H1 (cell line): ENCODE measurements around the gene OR52K2. TPM values are rescaled to one million over a fixed set of nuclear protein-coding genes. Genes with fewer than 3 reads are reported as not detected.

Source experiments
- CTCF ChIA-PET: fragments of 300-600 bp; sonication (Branson Sonifier 250); formaldehyde crosslinking; loops from one replicate; lab custom pipeline; 2021; ENCODE audit not compliant: partially characterized antibody; lab: Charles Lee
- POLR2A ChIA-PET: fragments of 300-600 bp; sonication (Branson Sonifier 250); formaldehyde crosslinking; loops from one replicate; lab custom pipeline; 2021; ENCODE audit warnings: inconsistent platforms; ENCODE audit not compliant: partially characterized antibody; lab: Charles Lee
- DNase-seq, 2 experiments: peaks; one replicate each; pipeline versions ENCODE4 v3.0.0 to v3.0.0-alpha.2; 2010 to 2022; ENCODE audit warnings: low spot score in 2 of 2, low read depth in 1 of 2, mixed read lengths in 1 of 2
- FAIRE-seq: peaks from 2 replicates; lab custom pipeline; 2011; peaks lifted over from hg19 to GRCh38; lab: Jason Lieb, UNC
- H2AFZ ChIP-seq: 2 replicates; pipeline ENCODE4 v1.8.1; 2012; ENCODE audit warnings: low read length, inconsistent platforms
- H2AK5ac ChIP-seq: 2 replicates; pipeline ENCODE4 v1.6.1; 2013; ENCODE audit warnings: low read depth, low read length
- H2BK120ac ChIP-seq: replicated peaks from 2 replicates; pipeline ENCODE3; 2013; ENCODE audit warnings: low read depth, low read length, inconsistent platforms
- H2BK12ac ChIP-seq: 2 replicates; pipeline ENCODE4 v1.6.1; 2013; ENCODE audit warnings: low read depth, low read length
- H2BK15ac ChIP-seq: 2 replicates; pipeline ENCODE4 v1.6.1; 2013; ENCODE audit warnings: low read length
- H2BK20ac ChIP-seq: 2 replicates; pipeline ENCODE4 v1.6.1; 2013; ENCODE audit warnings: low read length
- H2BK5ac ChIP-seq: 2 replicates; pipeline ENCODE4 v1.6.1; 2013; ENCODE audit warnings: low read depth, low read length
- H3K14ac ChIP-seq: 2 replicates; pipeline ENCODE4 v1.6.1; 2013; ENCODE audit warnings: inconsistent platforms; ENCODE audit not compliant: insufficient read length
- H3K18ac ChIP-seq: 2 replicates; pipeline ENCODE4 v1.6.1; 2013; ENCODE audit warnings: low read length; ENCODE audit errors: extremely low read depth
- H3K23ac ChIP-seq: 2 replicates; pipeline ENCODE4 v1.6.1; 2013; ENCODE audit warnings: inconsistent platforms; ENCODE audit not compliant: insufficient read length
- H3K23me2 ChIP-seq: 2 replicates; pipeline ENCODE4 v1.6.1; 2013; ENCODE audit warnings: low read depth, low read length
- H3K27ac ChIP-seq: 2 replicates; pipeline ENCODE4 v1.6.1; 2011; ENCODE audit warnings: low read depth, low read length, inconsistent platforms
- H3K27me3 ChIP-seq, 4 experiments: replicated peaks in 1 of 4; 1 replicate in 1 of 4; 2 replicates in 3 of 4; pipeline versions ENCODE4 v1.6.1 to v1.8.1; 2011 to 2013; ENCODE audit warnings: low read length in 3 of 4, mild to moderate bottlenecking in 3 of 4, inconsistent platforms in 2 of 4, mixed read lengths in 2 of 4, moderate library complexity in 1 of 4; ENCODE audit not compliant: control insufficient read depth in 3 of 4, insufficient read depth in 3 of 4; ENCODE audit errors: extremely low read depth in 1 of 4
- H3K36me3 ChIP-seq, 4 experiments: 2 replicates each; pipeline versions ENCODE4 v1.6.1 to v1.8.1; 2011 to 2013; ENCODE audit warnings: mild to moderate bottlenecking in 4 of 4, low read length in 3 of 4, moderate library complexity in 2 of 4, control low read depth in 1 of 4, inconsistent platforms in 1 of 4; ENCODE audit not compliant: insufficient read depth in 4 of 4, control insufficient read depth in 2 of 4
- H3K4ac ChIP-seq: replicated peaks from 2 replicates; pipeline ENCODE3; 2013; ENCODE audit warnings: low read length, low read depth, mixed read lengths, inconsistent platforms; ENCODE audit not compliant: insufficient read length
- H3K4me1 ChIP-seq, 4 experiments: replicated peaks in 1 of 4; 1 replicate in 1 of 4; 2 replicates in 3 of 4; pipeline versions ENCODE4 v1.6.1 to v1.8.1; 2011 to 2013; ENCODE audit warnings: low read length in 3 of 4, inconsistent platforms in 2 of 4, mixed read lengths in 1 of 4; ENCODE audit not compliant: insufficient read depth in 4 of 4, control insufficient read depth in 3 of 4
- H3K4me2 ChIP-seq, 2 experiments: 2 replicates each; pipeline versions ENCODE4 v1.6.1 to v1.8.1; 2011 to 2013; ENCODE audit warnings: low read depth in 2 of 2, low read length in 2 of 2, control low read depth in 1 of 2, inconsistent platforms in 1 of 2, mild to moderate bottlenecking in 1 of 2; ENCODE audit not compliant: insufficient read depth in 1 of 2
- H3K4me3 ChIP-seq, 4 experiments: fragments of 200-600, 300-600 bp in 1 of 4; sonication (generic), shearing (Covaris generic), sonication (Bioruptor Twin) in 1 of 4; 2 replicates each; pipeline versions ENCODE4 v1.5.1 to v1.8.1; 2011 to 2016; ENCODE audit warnings: low read length in 4 of 4, low read depth in 3 of 4, control low read depth in 2 of 4, inconsistent platforms in 2 of 4, mild to moderate bottlenecking in 2 of 4, mixed read lengths in 1 of 4, moderate library complexity in 1 of 4; ENCODE audit not compliant: insufficient read depth in 2 of 4; ENCODE audit errors: extremely low read depth in 1 of 4
- H3K56ac ChIP-seq: replicated peaks from 2 replicates; pipeline ENCODE3; 2013; ENCODE audit warnings: low read depth, mild to moderate bottlenecking, mixed read lengths, low read length, inconsistent platforms; ENCODE audit not compliant: insufficient read length
- H3K79me1 ChIP-seq: 2 replicates; pipeline ENCODE4 v1.6.1; 2013; ENCODE audit warnings: low read depth, low read length, control low read depth
- H3K79me2 ChIP-seq, 2 experiments: 2 replicates each; pipeline versions ENCODE4 v1.6.1 to v1.8.1; 2012 to 2013; ENCODE audit warnings: low read length in 2 of 2, mild to moderate bottlenecking in 2 of 2, inconsistent platforms in 1 of 2; ENCODE audit not compliant: insufficient read depth in 2 of 2, control insufficient read depth in 1 of 2
- H3K9ac ChIP-seq, 4 experiments: replicated peaks in 1 of 4; 1 replicate in 1 of 4; 2 replicates in 3 of 4; pipeline versions ENCODE4 v1.6.1 to v1.8.1; 2011 to 2013; ENCODE audit warnings: low read depth in 3 of 4, low read length in 3 of 4, control low read depth in 2 of 4, mild to moderate bottlenecking in 2 of 4, moderate library complexity in 2 of 4, inconsistent platforms in 1 of 4; ENCODE audit errors: extremely low read depth in 1 of 4
- H3K9me3 ChIP-seq, 2 experiments: 2 replicates each; pipeline versions ENCODE4 v1.6.1 to v1.8.1; 2012 to 2013; ENCODE audit warnings: mild to moderate bottlenecking in 2 of 2, moderate library complexity in 2 of 2, control low read depth in 1 of 2, inconsistent platforms in 1 of 2, low read depth in 1 of 2, low read length in 1 of 2, mixed read lengths in 1 of 2; ENCODE audit not compliant: insufficient read depth in 2 of 2
- H4K20me1 ChIP-seq, 2 experiments: replicated peaks in 1 of 2; 2 replicates each; pipeline versions ENCODE3 to v1.8.1; 2011 to 2013; ENCODE audit warnings: inconsistent platforms in 2 of 2, low read length in 2 of 2, mild to moderate bottlenecking in 1 of 2; ENCODE audit not compliant: insufficient read depth in 2 of 2, control insufficient read depth in 1 of 2
- H4K5ac ChIP-seq: 2 replicates; pipeline ENCODE4 v1.6.1; 2013; ENCODE audit warnings: low read length, low read depth, mixed read lengths, inconsistent platforms; ENCODE audit not compliant: insufficient read length
- H4K8ac ChIP-seq: 2 replicates; pipeline ENCODE4 v1.8.0; 2013; ENCODE audit warnings: mild to moderate bottlenecking, moderate library complexity, low read length, inconsistent platforms; ENCODE audit not compliant: insufficient read depth; ENCODE audit errors: extremely low read depth
- H4K91ac ChIP-seq: replicated peaks from 2 replicates; pipeline ENCODE3; 2013; ENCODE audit warnings: low read length, mixed read lengths, inconsistent platforms; ENCODE audit not compliant: insufficient read length
- ATF2 ChIP-seq: IDR thresholded peaks from 2 replicates; pipeline ENCODE4 v1.6.1; 2012; ENCODE audit warnings: low read length, inconsistent platforms
- BACH1 ChIP-seq: IDR thresholded peaks from 2 replicates; pipeline ENCODE4 v1.6.1; 2012; ENCODE audit warnings: low read length, improper control_type of control experiment
- EZH2 ChIP-seq: fragments of 200-600 bp; sonication (generic); IDR thresholded peaks from 2 replicates; pipeline ENCODE4 v1.7.1; 2012; ENCODE audit warnings: low read depth, mild to moderate bottlenecking, moderate library complexity, low read length, inconsistent platforms; ENCODE audit not compliant: severe bottlenecking
- HDAC2 ChIP-seq, 2 experiments: fragments of 300-600 bp in 1 of 2; sonication (generic) in 1 of 2; IDR thresholded peaks; 2 replicates each; pipeline ENCODE4 v1.6.1; 2011 to 2012; ENCODE audit warnings: low read depth in 2 of 2, low read length in 2 of 2, mild to moderate bottlenecking in 2 of 2, moderate library complexity in 2 of 2, borderline replicate concordance in 1 of 2, inconsistent platforms in 1 of 2
- SP1 ChIP-seq: IDR thresholded peaks from 2 replicates; pipeline ENCODE4 v1.6.1; 2011; ENCODE audit warnings: low read depth, low read length
- USF2 ChIP-seq: IDR thresholded peaks from 2 replicates; pipeline ENCODE4 v1.6.1; 2011; ENCODE audit warnings: low read length, improper control_type of control experiment
- WGBS, 2 experiments: shearing (Covaris generic) in 1 of 2; methylation state at CpG; one replicate each; pipeline versions ENCODE4 v1.1.6 to v1.1.7; 2013 to 2015; ENCODE audit warnings: low lambda C conversion rate in 2 of 2, mixed read lengths in 2 of 2, inconsistent platforms in 1 of 2, low coverage in 1 of 2, missing lambda C conversion rate in 1 of 2; ENCODE audit not compliant: insufficient replicate concordance in 2 of 2, insufficient coverage in 1 of 2, insufficient read length in 1 of 2; ENCODE audit errors: extremely low coverage in 1 of 2, missing lambda C conversion rate in 1 of 2; 5-methylcytosine and 5-hydroxymethylcytosine counted together
- polyA plus RNA-seq, 7 experiments: library from polyadenylated mRNA; depleted of rRNA in 3 of 7; stranded (reverse) in 5 of 7; unstranded in 2 of 7; fragments of >200 nt in 5 of 7; fragments of 200-250 nt in 2 of 7; gene quantifications; 1 replicate in 5 of 7; 2 replicates in 1 of 7; 4 replicates in 1 of 7; pipeline versions ENCODE4 v1.2.1 to v1.2.3, GENCODE V29; 2011 to 2013; ENCODE audit warnings: missing spikeins in 2 of 7, mixed read lengths in 2 of 7
- total RNA-seq: library from RNA; stranded (reverse); fragmentation: NEBNext Ultra II Directional; extraction: Animal tissue kit (Norgen Biotek cat#: 25700); gene quantifications from 2 replicates; pipeline ENCODE4 v1.2.1, GENCODE V29; 2021

OR52K2 gene
- total and polyA plus RNA-seq, 2 of the 8 experiments (the other 6 are each of a cell fraction or from before 2014, with no cell fraction given) = not detected

- H3K56ac ChIP-seq = no peak overlapping the region
- no peak overlapping the region for H3K4ac ChIP-seq
- no peak overlapping the region for H2AK5ac ChIP-seq
- no peaks in the 10 kb centered on the region for H3K79me2 ChIP-seq
- H3K18ac ChIP-seq = no peak overlapping the region
- H4K20me1 ChIP-seq = no peaks in the 10 kb centered on the region
- no peak overlapping the region for H2BK5ac ChIP-seq
- H3K9ac ChIP-seq = no peak overlapping the region
- H3K27me3 ChIP-seq = no peaks in the 10 kb centered on the region
- FAIRE-seq (no peak), DNase-seq (no peak)
- no peak overlapping the region for H2AFZ ChIP-seq
- no peaks in the 10 kb centered on the region for H3K36me3 ChIP-seq
- H3K4me1 ChIP-seq = no peaks in the 10 kb centered on the region
- H2BK12ac ChIP-seq = no peak overlapping the region
- POLR2A ChIA-PET = no interaction called here
- H4K5ac ChIP-seq = no peak overlapping the region
- no peak overlapping the region for H3K4me3 ChIP-seq
- no peaks in the 10 kb centered on the region; the same call in 1 of the 2 replicates for H3K23me2 ChIP-seq
- H3K9me3 ChIP-seq = no peaks in the 10 kb centered on the region
- no peak overlapping the region for H3K23ac ChIP-seq
- no peak overlapping the region for H3K14ac ChIP-seq
- H2BK120ac ChIP-seq = no peak overlapping the region
- no peak overlapping the region for H3K4me2 ChIP-seq
- no peak overlapping the region for H4K91ac ChIP-seq
- no peak overlapping the region for H3K27ac ChIP-seq
- no peak overlapping the region for H4K8ac ChIP-seq
- 88% methylated on average over 1 of the region's 1 CpG; no CpG with 5 or more reads in 1 of the 2 experiments for WGBS, 2 experiments
- no peak overlapping the region for H2BK15ac ChIP-seq
- no peaks in the 10 kb centered on the region for H3K79me1 ChIP-seq
- CTCF ChIA-PET = interaction anchor here (0.7 to 2.2 kb wide), 2 partner anchors 13 to 86 kb away, joined by 3 to 9 read pairs; partner anchors contain the start of gene TRIM21
- no peak overlapping the region for H2BK20ac ChIP-seq
- TF ChIP-seq USF2 (no peak), EZH2 (no peak), ATF2 (no peak), HDAC2 (IDR thresholded peaks at IDR 0.05; ENCODE audit: borderline replicate concordance in 1 of 2, low read depth in 2 of 2, low read length in 2 of 2) (no peak), BACH1 (no peak), SP1 (no peak)
Observed at GRCh38 chr11:4479644-4480043, 30.5 kb downstream of the OR52K2 start.
